HEK293 (cell line): ENCODE data around the gene CORO2B.

Source experiments
- CTCF ChIA-PET: fragments of 350-600 bp; formaldehyde crosslinking; extraction: SDS; loops from one replicate; lab custom pipeline; 2021; ENCODE audit warnings: antibody characterized with exemption; lab: Yijun Ruan, JAX
- POLR2A ChIA-PET: fragments of 300-600 bp; formaldehyde crosslinking; extraction: SDS; loops from one replicate; lab custom pipeline; 2020; ENCODE audit warnings: antibody characterized with exemption, inconsistent platforms; lab: Yijun Ruan, JAX
- H3K27ac ChIP-seq: fragments of 200-500 bp; sonication (Bioruptor generic); 2 replicates; pipeline ENCODE4 v1.5.1; 2014; ENCODE audit warnings: low read depth, low read length, control low read depth, inconsistent platforms; ENCODE audit errors: extremely low read depth
- H3K36me3 ChIP-seq, 2 experiments: fragments of 200-500 bp in 1 of 2; sonication (Bioruptor generic) in 1 of 2; 1 replicate in 1 of 2; 2 replicates in 1 of 2; pipeline ENCODE4 v1.5.1; 2014 to 2017; ENCODE audit warnings: inconsistent platforms in 2 of 2, low read length in 2 of 2; ENCODE audit not compliant: control insufficient read depth in 2 of 2, insufficient read depth in 1 of 2
- H3K4me1 ChIP-seq: fragments of 200-500 bp; sonication (Bioruptor generic); 2 replicates; pipeline ENCODE4 v1.5.1; 2014; ENCODE audit warnings: mild to moderate bottlenecking, low read length, inconsistent platforms; ENCODE audit not compliant: control insufficient read depth, insufficient read depth
- H3K4me3 ChIP-seq: 2 replicates; pipeline ENCODE4 v1.5.1; 2011; ENCODE audit warnings: low read depth, mild to moderate bottlenecking, control low read depth, low read length, moderate library complexity
- H3K9me3 ChIP-seq: fragments of 200-500 bp; sonication (Bioruptor generic); 2 replicates; pipeline ENCODE4 v1.5.1; 2014; ENCODE audit warnings: low read depth, low read length, inconsistent platforms; ENCODE audit not compliant: control insufficient read depth, insufficient read depth
- EGR2 ChIP-seq: fragments of 450-650 bp; formaldehyde crosslinking; IDR thresholded peaks from 2 replicates; pipeline ENCODE4 v1.5.1; 2016; ENCODE audit warnings: low read depth, missing biosample characterization, missing genetic modification characterization
- SCRT2 ChIP-seq: fragments of 450-650 bp; formaldehyde crosslinking; IDR thresholded peaks from 2 replicates; pipeline ENCODE4 v1.5.1; 2016; ENCODE audit warnings: missing biosample characterization, missing genetic modification characterization
- TRIM28 ChIP-seq: IDR thresholded peaks from 2 replicates; pipeline ENCODE4 v1.6.1; 2011; ENCODE audit warnings: low read length, control low read depth, borderline replicate concordance
- ZBTB20 ChIP-seq: fragments of 450-650 bp; formaldehyde crosslinking; IDR thresholded peaks from 2 replicates; pipeline ENCODE4 v1.5.1; 2016; ENCODE audit warnings: missing biosample characterization, missing genetic modification characterization
- ZFHX2 ChIP-seq: fragments of 450-650 bp; formaldehyde crosslinking; conservative IDR thresholded peaks from 2 replicates; pipeline ENCODE4 v1.5.1; 2016; ENCODE audit warnings: missing biosample characterization, missing genetic modification characterization
- ZIC2 ChIP-seq: fragments of 450-650 bp; formaldehyde crosslinking; IDR thresholded peaks from 2 replicates; pipeline ENCODE4 v1.5.1; 2016; ENCODE audit warnings: missing biosample characterization, missing genetic modification characterization
- ZNF114 ChIP-seq: fragments of 450-650 bp; formaldehyde crosslinking; IDR thresholded peaks from 2 replicates; pipeline ENCODE4 v1.5.0; 2017; ENCODE audit warnings: missing biosample characterization, missing genetic modification characterization
- ZNF214 ChIP-seq: fragments of 450-650 bp; formaldehyde crosslinking; IDR thresholded peaks from 2 replicates; pipeline ENCODE4 v1.5.1; 2017; ENCODE audit warnings: missing biosample characterization, mild to moderate bottlenecking, missing genetic modification characterization, borderline replicate concordance
- ZNF223 ChIP-seq: fragments of 450-650 bp; formaldehyde crosslinking; IDR thresholded peaks from 2 replicates; pipeline ENCODE4 v1.5.1; 2016; ENCODE audit warnings: missing biosample characterization, missing genetic modification characterization
- ZNF302 ChIP-seq: fragments of 450-650 bp; formaldehyde crosslinking; IDR thresholded peaks from 2 replicates; pipeline ENCODE4 v1.5.1; 2016; ENCODE audit warnings: missing biosample characterization, missing genetic modification characterization, low read depth
- ZNF341 ChIP-seq: fragments of 450-650 bp; formaldehyde crosslinking; IDR thresholded peaks from 2 replicates; pipeline ENCODE4; 2016; ENCODE audit warnings: low read depth, missing biosample characterization, missing genetic modification characterization
- ZNF521 ChIP-seq: fragments of 450-650 bp; formaldehyde crosslinking; IDR thresholded peaks from 2 replicates; pipeline ENCODE4 v1.5.1; 2017; ENCODE audit warnings: missing biosample characterization, mild to moderate bottlenecking, missing genetic modification characterization
- ZNF555 ChIP-seq: fragments of 450-650 bp; formaldehyde crosslinking; conservative IDR thresholded peaks from 2 replicates; pipeline ENCODE4 v1.5.1; 2017; ENCODE audit warnings: missing biosample characterization, mild to moderate bottlenecking, missing genetic modification characterization, inconsistent platforms
- ZNF76 ChIP-seq: fragments of 450-650 bp; formaldehyde crosslinking; IDR thresholded peaks from 2 replicates; pipeline ENCODE4; 2016; ENCODE audit warnings: low read depth, missing biosample characterization, missing genetic modification characterization, borderline replicate concordance
- ZNF777 ChIP-seq: fragments of 450-650 bp; formaldehyde crosslinking; IDR thresholded peaks from 2 replicates; pipeline ENCODE4 v1.5.1; 2017; ENCODE audit warnings: missing biosample characterization, missing genetic modification characterization, borderline replicate concordance
- ZNF791 ChIP-seq: fragments of 450-650 bp; formaldehyde crosslinking; IDR thresholded peaks from 2 replicates; pipeline ENCODE4 v1.5.1; 2016; ENCODE audit warnings: missing biosample characterization, missing genetic modification characterization
- ZNF837 ChIP-seq: fragments of 450-650 bp; formaldehyde crosslinking; IDR thresholded peaks from 2 replicates; pipeline ENCODE4 v1.5.1; 2016; ENCODE audit warnings: missing biosample characterization, missing genetic modification characterization
- TF ChIP-seq, protein P1 (sequence below): fragments of 450-650 bp; formaldehyde crosslinking; IDR thresholded peaks from 2 replicates; pipeline ENCODE4 v1.5.1; 2016; ENCODE audit warnings: missing biosample characterization, missing genetic modification characterization
- TF ChIP-seq, protein P2 (sequence below): sonication (generic); formaldehyde crosslinking; IDR thresholded peaks from 2 replicates; pipeline ENCODE4 v1.8.1; 2022; ENCODE audit warnings: mild to moderate bottlenecking, moderate library complexity, missing genetic modification reagents
- TF ChIP-seq, protein P3 (sequence below): IDR thresholded peaks from 2 replicates; pipeline ENCODE4 v1.6.1; 2011; ENCODE audit warnings: mild to moderate bottlenecking, low read depth, low read length, borderline replicate concordance
- TF ChIP-seq, protein P4 (sequence below): fragments of 450-650 bp; formaldehyde crosslinking; IDR thresholded peaks from 2 replicates; pipeline ENCODE4 v1.5.1; 2017; ENCODE audit warnings: missing biosample characterization, mild to moderate bottlenecking, missing genetic modification characterization, moderate library complexity

CORO2B gene

DNA sequence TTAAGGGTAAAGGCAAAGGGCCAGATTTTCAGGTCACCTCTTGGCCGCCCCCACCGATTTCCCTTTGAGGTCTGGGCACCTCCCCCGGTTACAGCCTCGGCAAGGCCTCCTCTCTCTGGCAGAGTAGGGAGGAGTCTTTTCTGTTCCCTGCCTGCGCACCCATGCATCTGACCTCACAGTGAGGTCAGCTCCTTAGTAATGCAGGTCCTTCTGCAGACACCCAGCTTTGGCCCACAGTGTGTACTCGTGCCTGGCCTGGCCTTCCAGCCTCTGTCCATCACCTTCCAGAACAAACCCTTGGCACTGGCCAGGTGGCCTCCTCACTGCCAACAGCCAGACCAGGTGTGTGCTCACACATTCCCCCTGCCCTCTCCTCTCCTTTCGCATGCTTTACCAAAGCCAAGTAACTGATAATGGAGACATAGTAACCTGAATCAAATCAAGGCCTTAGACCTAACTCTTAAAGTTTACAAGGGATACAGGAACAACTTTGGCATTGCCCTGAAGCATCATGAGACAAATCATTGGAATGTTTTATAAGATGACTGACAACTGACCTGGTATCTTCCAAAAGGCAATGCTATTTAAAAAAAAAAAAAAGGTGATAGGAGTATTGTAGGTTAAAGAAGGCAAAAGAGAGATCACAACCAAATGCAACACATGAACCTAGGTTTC, 61.3 kb downstream of the CORO2B start:
- no peak for TF ChIP-seq ZNF114
- peak; percentile 49 for TF ChIP-seq ZFHX2 (tag by site-specific recombination)
- TF ChIP-seq ZNF214 (tag by site-specific recombination): no peak
- TF ChIP-seq EGR2 (tag by site-specific recombination): peak; percentile 39; the same call in 1 of the 2 replicates
- TF ChIP-seq ZNF223 (tag by site-specific recombination): 0 out of 2 replicates have a peak, but pooled peaks have one; percentile 35
- no peak for TF ChIP-seq ZNF302 (tag by site-specific recombination)
- TF ChIP-seq, all 188 proteins: peak for 3
- Histone ChIP-seq H3K4me3 (no peak overlapping the region), H3K4me1 (no peaks in the 10 kb centered on the region), H3K36me3 (no peaks in the 10 kb centered on the region; a peak in 1 of 3 replicates), H3K9me3 (no peaks in the 10 kb centered on the region), H3K27ac (no peak overlapping the region)
- ChIA-PET CTCF (interaction anchor here (0.6 to 1.0 kb wide), 4 partner anchors 35 to 882 kb away, joined by 3 to 5 read pairs (median 4); no protein-coding TSS in a partner anchor), POLR2A (no interaction called here)

DNA sequence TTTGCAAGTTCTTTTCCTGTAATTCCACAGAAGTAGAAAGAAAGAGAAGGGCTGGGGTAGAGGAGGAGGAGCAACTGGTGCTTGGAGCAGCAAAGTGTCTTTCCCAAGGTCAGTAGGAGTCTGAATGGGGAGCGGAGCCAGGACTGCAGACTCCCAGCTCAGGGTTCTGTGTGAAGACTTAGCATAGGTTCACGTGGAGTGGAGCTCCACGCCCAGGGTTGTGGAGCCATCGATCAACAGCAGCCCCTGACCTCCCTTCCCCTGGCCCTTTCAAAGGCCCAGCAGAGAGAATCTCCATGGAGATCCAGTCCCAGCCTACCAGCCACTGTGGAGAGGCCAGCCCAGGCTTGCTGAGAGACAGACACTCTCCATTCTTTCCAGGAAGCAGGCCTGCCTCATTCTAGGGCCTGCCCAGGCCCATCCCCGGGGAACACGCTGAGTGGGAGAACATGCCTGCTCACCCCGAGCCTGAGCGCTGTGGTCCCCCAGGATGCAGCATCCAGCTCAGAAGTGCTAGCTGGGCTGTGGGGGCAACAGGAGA, 62.1 kb downstream of the CORO2B start:
- Histone ChIP-seq H3K36me3 (no peaks in the 10 kb centered on the region; a peak in 1 of 3 replicates), H3K9me3 (no peaks in the 10 kb centered on the region), H3K4me1 (no peaks in the 10 kb centered on the region), H3K4me3 (no peak overlapping the region), H3K27ac (no peak overlapping the region)
- ChIA-PET CTCF (interaction anchor here (0.6 to 1.0 kb wide), 5 partner anchors 34 to 881 kb away, joined by 3 to 5 read pairs (median 4); no protein-coding TSS in a partner anchor), POLR2A (no interaction called here)
- TF ChIP-seq ZIC2 (tag by site-specific recombination) (peak; percentile 40; the same call in 1 of the 2 replicates), SCRT2 (peak; percentile 87), ZNF341 (tag by site-specific recombination) (peak; percentile 43; the same call in 1 of the 2 replicates)
- TF ChIP-seq, protein P1, sequence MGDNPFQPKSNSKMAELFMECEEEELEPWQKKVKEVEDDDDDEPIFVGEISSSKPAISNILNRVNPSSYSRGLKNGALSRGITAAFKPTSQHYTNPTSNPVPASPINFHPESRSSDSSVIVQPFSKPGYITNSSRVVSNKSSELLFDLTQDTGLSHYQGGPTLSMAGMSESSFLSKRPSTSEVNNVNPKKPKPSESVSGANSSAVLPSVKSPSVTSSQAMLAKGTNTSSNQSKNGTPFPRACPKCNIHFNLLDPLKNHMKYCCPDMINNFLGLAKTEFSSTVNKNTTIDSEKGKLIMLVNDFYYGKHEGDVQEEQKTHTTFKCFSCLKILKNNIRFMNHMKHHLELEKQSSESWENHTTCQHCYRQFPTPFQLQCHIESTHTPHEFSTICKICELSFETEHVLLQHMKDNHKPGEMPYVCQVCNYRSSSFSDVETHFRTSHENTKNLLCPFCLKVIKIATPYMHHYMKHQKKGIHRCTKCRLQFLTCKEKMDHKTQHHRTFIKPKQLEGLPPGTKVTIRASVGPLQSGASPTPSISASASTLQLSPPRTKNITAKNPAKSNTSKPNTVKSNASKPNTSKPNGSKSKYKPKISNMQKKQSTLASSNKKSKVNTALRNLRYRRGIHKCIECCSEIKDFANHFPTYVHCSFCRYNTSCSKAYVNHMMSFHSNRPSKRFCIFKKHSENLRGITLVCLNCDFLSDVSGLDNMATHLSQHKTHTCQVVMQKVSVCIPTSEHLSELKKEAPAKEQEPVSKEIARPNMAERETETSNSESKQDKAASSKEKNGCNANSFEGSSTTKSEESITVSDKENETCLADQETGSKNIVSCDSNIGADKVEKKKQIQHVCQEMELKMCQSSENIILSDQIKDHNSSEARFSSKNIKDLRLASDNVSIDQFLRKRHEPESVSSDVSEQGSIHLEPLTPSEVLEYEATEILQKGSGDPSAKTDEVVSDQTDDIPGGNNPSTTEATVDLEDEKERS (tag by site-specific recombination): no peak

DNA sequence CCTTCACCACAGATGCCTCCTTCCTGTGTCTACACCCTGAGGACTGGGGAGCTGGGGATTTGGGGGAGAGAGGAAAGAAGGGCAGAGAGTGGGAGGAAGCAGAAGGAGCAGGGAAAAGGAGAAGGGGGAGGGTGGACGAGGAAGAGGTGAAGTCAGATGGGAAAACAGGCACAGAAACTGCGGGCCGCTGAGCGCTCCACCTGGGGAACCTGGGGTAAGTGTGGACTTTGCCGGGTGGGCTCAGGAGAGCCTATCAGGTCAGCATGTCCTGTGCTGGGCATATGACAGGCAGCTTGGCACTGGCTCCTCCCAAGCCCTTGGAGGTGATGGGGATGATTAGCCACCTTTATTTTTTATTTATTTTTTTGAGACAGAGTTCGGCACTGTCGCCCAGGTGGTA, 62.6 kb downstream of the CORO2B start:
- ChIA-PET POLR2A (interaction anchor here (0.6 kb wide), 1 partner anchor 89 kb away, joined by 4 read pairs; no protein-coding TSS in a partner anchor), CTCF (interaction anchor here (0.6 to 1.0 kb wide), 2 partner anchors 34 to 78 kb away, joined by 3 read pairs; no protein-coding TSS in a partner anchor)
- TF ChIP-seq ZFHX2 (tag by site-specific recombination) (peak; percentile 52; the same call in 1 of the 2 replicates), ZNF521 (tag by site-specific recombination) (no peak), ZNF76 (tag by site-specific recombination) (no peak), ZNF791 (no peak), ZBTB20 (tag by site-specific recombination) (0 out of 2 replicates have a peak, but pooled peaks have one; percentile 0), ZNF777 (tag by site-specific recombination) (no peak), ZNF837 (tag by site-specific recombination) (no peak), ZNF555 (tag by site-specific recombination) (no peak), TRIM28 (no peak)
- TF ChIP-seq, protein P2, sequence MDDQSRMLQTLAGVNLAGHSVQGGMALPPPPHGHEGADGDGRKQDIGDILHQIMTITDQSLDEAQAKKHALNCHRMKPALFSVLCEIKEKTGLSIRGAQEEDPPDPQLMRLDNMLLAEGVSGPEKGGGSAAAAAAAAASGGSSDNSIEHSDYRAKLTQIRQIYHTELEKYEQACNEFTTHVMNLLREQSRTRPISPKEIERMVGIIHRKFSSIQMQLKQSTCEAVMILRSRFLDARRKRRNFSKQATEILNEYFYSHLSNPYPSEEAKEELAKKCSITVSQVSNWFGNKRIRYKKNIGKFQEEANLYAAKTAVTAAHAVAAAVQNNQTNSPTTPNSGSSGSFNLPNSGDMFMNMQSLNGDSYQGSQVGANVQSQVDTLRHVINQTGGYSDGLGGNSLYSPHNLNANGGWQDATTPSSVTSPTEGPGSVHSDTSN (CRISPR knock-in tag): no peak
- TF ChIP-seq, protein P3, sequence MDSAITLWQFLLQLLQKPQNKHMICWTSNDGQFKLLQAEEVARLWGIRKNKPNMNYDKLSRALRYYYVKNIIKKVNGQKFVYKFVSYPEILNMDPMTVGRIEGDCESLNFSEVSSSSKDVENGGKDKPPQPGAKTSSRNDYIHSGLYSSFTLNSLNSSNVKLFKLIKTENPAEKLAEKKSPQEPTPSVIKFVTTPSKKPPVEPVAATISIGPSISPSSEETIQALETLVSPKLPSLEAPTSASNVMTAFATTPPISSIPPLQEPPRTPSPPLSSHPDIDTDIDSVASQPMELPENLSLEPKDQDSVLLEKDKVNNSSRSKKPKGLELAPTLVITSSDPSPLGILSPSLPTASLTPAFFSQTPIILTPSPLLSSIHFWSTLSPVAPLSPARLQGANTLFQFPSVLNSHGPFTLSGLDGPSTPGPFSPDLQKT: no peak
- TF ChIP-seq, protein P4, sequence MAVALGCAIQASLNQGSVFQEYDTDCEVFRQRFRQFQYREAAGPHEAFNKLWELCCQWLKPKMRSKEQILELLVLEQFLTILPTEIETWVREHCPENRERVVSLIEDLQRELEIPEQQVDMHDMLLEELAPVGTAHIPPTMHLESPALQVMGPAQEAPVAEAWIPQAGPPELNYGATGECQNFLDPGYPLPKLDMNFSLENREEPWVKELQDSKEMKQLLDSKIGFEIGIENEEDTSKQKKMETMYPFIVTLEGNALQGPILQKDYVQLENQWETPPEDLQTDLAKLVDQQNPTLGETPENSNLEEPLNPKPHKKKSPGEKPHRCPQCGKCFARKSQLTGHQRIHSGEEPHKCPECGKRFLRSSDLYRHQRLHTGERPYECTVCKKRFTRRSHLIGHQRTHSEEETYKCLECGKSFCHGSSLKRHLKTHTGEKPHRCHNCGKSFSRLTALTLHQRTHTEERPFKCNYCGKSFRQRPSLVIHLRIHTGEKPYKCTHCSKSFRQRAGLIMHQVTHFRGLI (tag by site-specific recombination): no peak
- H3K9me3 ChIP-seq: no peaks in the 10 kb centered on the region
- H3K4me1 ChIP-seq: peaks cover 5% of the 10 kb centered on the region; the same call in 1 of the 2 replicates
- no peak overlapping the region for H3K4me3 ChIP-seq
- H3K27ac ChIP-seq: no peak overlapping the region
- no peaks in the 10 kb centered on the region; a peak in 1 of 3 replicates for H3K36me3 ChIP-seq
